HEK293 (cell line): Measurements from ENCODE around the gene CDKAL1.

ENCODE experiments used
- BCL11B ChIP-seq: fragments of 450-650 bp; formaldehyde crosslinking; IDR thresholded peaks from 2 replicates; pipeline ENCODE4 v1.5.1; 2016; ENCODE audit warnings: low read depth, missing biosample characterization, missing genetic modification characterization
- FEZF1 ChIP-seq: fragments of 450-650 bp; formaldehyde crosslinking; IDR thresholded peaks from 2 replicates; pipeline ENCODE4 v1.5.1; 2016; ENCODE audit warnings: missing biosample characterization, missing genetic modification characterization
- GLIS1 ChIP-seq: fragments of 450-650 bp; formaldehyde crosslinking; IDR thresholded peaks from 2 replicates; pipeline ENCODE4 v1.5.1; 2016; ENCODE audit warnings: missing biosample characterization, missing genetic modification characterization
- GLIS2 ChIP-seq: fragments of 450-650 bp; formaldehyde crosslinking; IDR thresholded peaks from 2 replicates; pipeline ENCODE4 v1.5.1; 2016; ENCODE audit warnings: missing biosample characterization, missing genetic modification characterization
- MZF1 ChIP-seq: fragments of 450-650 bp; formaldehyde crosslinking; IDR thresholded peaks from 2 replicates; pipeline ENCODE4 v1.5.1; 2017; ENCODE audit warnings: missing biosample characterization, missing genetic modification characterization, borderline replicate concordance
- PATZ1 ChIP-seq: fragments of 450-650 bp; formaldehyde crosslinking; IDR thresholded peaks from 2 replicates; pipeline ENCODE4 v1.5.1; 2016; ENCODE audit warnings: missing biosample characterization, missing genetic modification characterization
- PRDM10 ChIP-seq: fragments of 450-650 bp; formaldehyde crosslinking; IDR thresholded peaks from 2 replicates; pipeline ENCODE4 v1.5.1; 2016; ENCODE audit warnings: missing biosample characterization, missing genetic modification characterization
- REST ChIP-seq: fragments of 450-650 bp; formaldehyde crosslinking; IDR thresholded peaks from 2 replicates; pipeline ENCODE4 v1.5.1; 2016; ENCODE audit warnings: missing biosample characterization, missing genetic modification characterization
- SALL2 ChIP-seq: fragments of 450-650 bp; formaldehyde crosslinking; IDR thresholded peaks from 2 replicates; pipeline ENCODE4 v1.5.0; 2017; ENCODE audit warnings: missing biosample characterization, mild to moderate bottlenecking, missing genetic modification characterization, borderline replicate concordance
- SCRT1 ChIP-seq: fragments of 450-650 bp; formaldehyde crosslinking; IDR thresholded peaks from 2 replicates; pipeline ENCODE4 v1.5.1; 2016; ENCODE audit warnings: missing biosample characterization, missing genetic modification characterization, borderline replicate concordance
- ZBTB20 ChIP-seq: fragments of 450-650 bp; formaldehyde crosslinking; IDR thresholded peaks from 2 replicates; pipeline ENCODE4 v1.5.1; 2016; ENCODE audit warnings: missing biosample characterization, missing genetic modification characterization
- ZBTB21 ChIP-seq: fragments of 450-650 bp; formaldehyde crosslinking; IDR thresholded peaks from 2 replicates; pipeline ENCODE4 v1.5.1; 2017; ENCODE audit warnings: missing biosample characterization, missing genetic modification characterization
- ZBTB26 ChIP-seq: fragments of 450-650 bp; formaldehyde crosslinking; optimal IDR thresholded peaks from 2 replicates; pipeline ENCODE3; 2016; ENCODE audit warnings: missing biosample characterization, mild to moderate bottlenecking, missing genetic modification characterization
- ZEB2 ChIP-seq: fragments of 450-650 bp; formaldehyde crosslinking; IDR thresholded peaks from 2 replicates; pipeline ENCODE4 v1.5.1; 2016; ENCODE audit warnings: missing biosample characterization, missing genetic modification characterization
- ZFP37 ChIP-seq: fragments of 450-650 bp; formaldehyde crosslinking; IDR thresholded peaks from 2 replicates; pipeline ENCODE4 v1.5.1; 2016; ENCODE audit warnings: missing biosample characterization, missing genetic modification characterization
- ZFP41 ChIP-seq: fragments of 450-650 bp; formaldehyde crosslinking; IDR thresholded peaks from 2 replicates; pipeline ENCODE4 v1.5.1; 2016; ENCODE audit warnings: missing biosample characterization, missing genetic modification characterization, borderline replicate concordance
- ZNF18 ChIP-seq: fragments of 450-650 bp; formaldehyde crosslinking; IDR thresholded peaks from 2 replicates; pipeline ENCODE4 v1.5.1; 2016; ENCODE audit warnings: missing biosample characterization, missing genetic modification characterization
- ZNF280C ChIP-seq: fragments of 450-650 bp; formaldehyde crosslinking; IDR thresholded peaks from 2 replicates; pipeline ENCODE4 v1.5.1; 2016; ENCODE audit warnings: missing biosample characterization, missing genetic modification characterization
- ZNF292 ChIP-seq: fragments of 450-650 bp; formaldehyde crosslinking; IDR thresholded peaks from 2 replicates; pipeline ENCODE4 v1.5.1; 2016; ENCODE audit warnings: low read depth, missing biosample characterization, missing genetic modification characterization, borderline replicate concordance
- ZNF391 ChIP-seq: fragments of 450-650 bp; formaldehyde crosslinking; IDR thresholded peaks from 2 replicates; pipeline ENCODE4 v1.5.1; 2016; ENCODE audit warnings: low read depth, missing biosample characterization, missing genetic modification characterization, borderline replicate concordance
- ZNF423 ChIP-seq: fragments of 450-650 bp; formaldehyde crosslinking; IDR thresholded peaks from 2 replicates; pipeline ENCODE4 v1.5.1; 2016; ENCODE audit warnings: missing biosample characterization, missing genetic modification characterization
- ZNF626 ChIP-seq: fragments of 450-650 bp; sonication (Bioruptor Pico); formaldehyde crosslinking; IDR thresholded peaks from 2 replicates; pipeline ENCODE4 v1.5.1; 2018; ENCODE audit warnings: missing biosample characterization, missing genetic modification characterization, inconsistent platforms
- ZNF701 ChIP-seq: fragments of 450-650 bp; formaldehyde crosslinking; IDR thresholded peaks from 2 replicates; pipeline ENCODE4 v1.5.1; 2016; ENCODE audit warnings: missing biosample characterization, missing genetic modification characterization

The CDKAL1 gene

GRCh38 chr6:21264288-21265033 is 730.2 kb downstream of the CDKAL1 start (continued):
- peak; percentile 12 for TF ChIP-seq ZBTB26 (tag by site-specific recombination)
- peak; percentile 58; the same call in 1 of the 2 replicates for TF ChIP-seq ZNF423 (tag by site-specific recombination)
- no peak for TF ChIP-seq REST
- peak; percentile 24; the same call in 1 of the 2 replicates for TF ChIP-seq ZBTB21 (tag by site-specific recombination)
- no peak for TF ChIP-seq ZNF292
- no peak for TF ChIP-seq ZFP41
- TF ChIP-seq ZNF18 (tag by site-specific recombination), result peak; percentile 98
- peak; percentile 97 for TF ChIP-seq MZF1 (tag by site-specific recombination)
- TF ChIP-seq ZNF626 (tag by site-specific recombination), result peak; percentile 15; the same call in 1 of the 2 replicates
- no peak for TF ChIP-seq ZNF280C (tag by site-specific recombination)
- TF ChIP-seq GLIS1 (tag by site-specific recombination), result peak; percentile 34
- peak; percentile 50 for TF ChIP-seq PRDM10 (tag by site-specific recombination)
- TF ChIP-seq ZEB2 (tag by site-specific recombination), result peak; percentile 86
- TF ChIP-seq ZBTB20 (tag by site-specific recombination), result 0 out of 2 replicates have a peak, but pooled peaks have one; percentile 6
- peak; percentile 100 for TF ChIP-seq FEZF1 (tag by site-specific recombination)
- 0 out of 2 replicates have a peak, but pooled peaks have one; percentile 72 for TF ChIP-seq ZFP37 (tag by site-specific recombination)
- peak; percentile 96 for TF ChIP-seq ZNF701
- TF ChIP-seq ZNF391, result peak; percentile 90
- no peak for TF ChIP-seq GLIS2 (tag by site-specific recombination)
- TF ChIP-seq SALL2 (tag by site-specific recombination), result no peak
- TF ChIP-seq SCRT1, result peak; percentile 65; the same call in 1 of the 2 replicates
- TF ChIP-seq BCL11B (tag by site-specific recombination), result peak; percentile 89; the same call in 1 of the 2 replicates
- TF ChIP-seq PATZ1 (tag by site-specific recombination), result peak; percentile 76
